Hematopoietic multipotent progenitor cell treated with erythropoietin and hydrocortisone succinate and interleukin-3 and kit ligand, for 4 days (in vitro differentiated cells): ENCODE measurements around the gene ZNF608.
A peak's percentile ranks its signal among the peaks of the same experiment; 100 is the strongest.

Experiments used
- DNase-seq: peaks from one replicate; pipeline ENCODE4 v3.0.0-alpha.2; 2015

The ZNF608 gene

DNA sequence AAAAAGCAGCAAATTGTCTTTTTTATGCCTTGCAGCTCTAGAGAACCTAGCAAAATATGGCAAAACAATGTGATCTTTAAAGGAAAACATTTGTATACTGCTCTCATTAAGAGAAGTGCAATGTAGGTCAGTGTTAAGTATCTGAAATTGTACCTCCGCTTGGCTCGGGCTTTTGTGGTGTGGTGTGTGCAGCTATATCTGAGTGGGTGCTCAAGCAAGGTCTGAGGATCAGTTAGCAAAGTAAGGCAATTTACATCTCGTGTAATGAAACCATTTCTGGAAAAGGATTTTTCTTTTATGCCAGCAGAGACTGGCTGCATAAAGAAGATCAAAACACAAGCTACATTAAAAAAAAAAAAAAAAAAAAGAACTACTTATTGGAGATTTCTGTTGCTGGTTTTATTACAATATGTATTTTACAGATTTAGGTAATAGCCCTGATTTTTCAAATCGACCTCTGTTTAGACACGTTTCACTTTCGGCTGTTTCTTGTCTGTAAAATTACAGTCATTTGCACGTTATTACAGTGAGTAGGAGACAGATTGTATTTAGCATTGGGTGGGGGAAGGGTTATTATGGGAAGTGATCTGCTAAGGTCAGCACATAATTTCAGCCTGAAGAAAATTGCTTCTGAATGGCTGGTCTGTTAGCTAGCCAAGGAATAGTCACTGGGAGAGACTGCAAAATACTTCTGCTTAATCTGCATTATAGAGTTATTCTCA, 7.9 kb upstream of the ZNF608 start:
- DNase-seq = no peak

DNA sequence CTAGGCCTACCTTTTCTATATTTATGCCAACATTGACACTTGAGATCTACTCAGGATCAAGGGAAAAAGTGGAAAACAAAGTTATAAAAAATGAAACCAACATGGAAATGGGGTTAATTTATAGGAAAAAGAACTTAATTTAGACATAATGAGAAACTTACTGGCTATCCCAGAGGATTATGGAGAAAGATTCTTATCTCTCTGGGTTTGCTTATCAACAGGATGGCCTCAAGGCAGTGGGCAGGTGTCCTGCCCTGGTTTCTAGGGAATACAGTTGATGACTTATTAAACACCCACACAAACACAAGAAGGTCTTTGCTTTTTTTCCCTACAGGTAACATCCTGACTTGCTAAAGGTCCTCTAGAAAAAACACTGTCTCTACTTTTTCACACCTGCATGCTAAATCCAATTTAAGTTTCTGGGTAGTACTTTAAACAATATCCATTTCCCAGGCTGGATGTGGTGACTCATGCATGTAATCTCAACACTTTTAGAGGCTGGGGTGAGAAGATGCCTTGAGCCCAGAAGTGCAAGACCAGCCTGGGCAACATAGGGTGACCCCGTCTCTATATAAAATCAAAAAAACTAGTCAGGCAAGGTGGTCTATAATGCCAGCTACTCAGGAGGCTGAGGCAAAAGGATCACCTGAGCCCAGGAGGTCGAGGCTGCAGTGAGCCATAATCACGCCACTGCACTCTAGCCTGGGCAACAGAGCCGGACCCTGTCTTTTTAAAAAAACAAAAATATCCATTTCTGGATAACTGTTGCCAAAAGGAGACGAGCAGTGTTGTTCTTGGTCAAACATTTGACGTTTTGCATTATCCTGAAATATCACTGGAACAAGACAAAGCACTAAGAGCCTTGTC, 6.6 kb upstream of the ZNF608 start:
- no peak for DNase-seq

DNA sequence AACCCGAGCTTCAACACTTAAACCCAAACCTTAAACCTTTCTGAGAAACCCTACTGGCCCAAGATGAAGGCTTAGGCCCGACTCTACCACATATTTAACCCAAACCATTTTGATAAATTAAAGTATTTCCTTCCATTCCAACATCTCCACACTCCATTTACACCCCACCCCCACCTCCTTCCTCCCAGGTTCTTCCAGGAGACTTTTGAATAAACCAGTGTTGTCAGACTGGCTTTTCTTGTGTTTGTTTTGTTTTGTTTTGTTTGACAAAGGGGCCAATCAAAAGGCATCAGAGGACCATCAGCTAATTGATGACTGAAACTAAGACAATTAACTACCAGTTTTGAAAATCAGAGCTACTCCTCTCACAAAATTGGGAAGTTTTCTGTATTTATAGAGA, 4.6 kb upstream of the ZNF608 start:
- DNase-seq = no peak

DNA sequence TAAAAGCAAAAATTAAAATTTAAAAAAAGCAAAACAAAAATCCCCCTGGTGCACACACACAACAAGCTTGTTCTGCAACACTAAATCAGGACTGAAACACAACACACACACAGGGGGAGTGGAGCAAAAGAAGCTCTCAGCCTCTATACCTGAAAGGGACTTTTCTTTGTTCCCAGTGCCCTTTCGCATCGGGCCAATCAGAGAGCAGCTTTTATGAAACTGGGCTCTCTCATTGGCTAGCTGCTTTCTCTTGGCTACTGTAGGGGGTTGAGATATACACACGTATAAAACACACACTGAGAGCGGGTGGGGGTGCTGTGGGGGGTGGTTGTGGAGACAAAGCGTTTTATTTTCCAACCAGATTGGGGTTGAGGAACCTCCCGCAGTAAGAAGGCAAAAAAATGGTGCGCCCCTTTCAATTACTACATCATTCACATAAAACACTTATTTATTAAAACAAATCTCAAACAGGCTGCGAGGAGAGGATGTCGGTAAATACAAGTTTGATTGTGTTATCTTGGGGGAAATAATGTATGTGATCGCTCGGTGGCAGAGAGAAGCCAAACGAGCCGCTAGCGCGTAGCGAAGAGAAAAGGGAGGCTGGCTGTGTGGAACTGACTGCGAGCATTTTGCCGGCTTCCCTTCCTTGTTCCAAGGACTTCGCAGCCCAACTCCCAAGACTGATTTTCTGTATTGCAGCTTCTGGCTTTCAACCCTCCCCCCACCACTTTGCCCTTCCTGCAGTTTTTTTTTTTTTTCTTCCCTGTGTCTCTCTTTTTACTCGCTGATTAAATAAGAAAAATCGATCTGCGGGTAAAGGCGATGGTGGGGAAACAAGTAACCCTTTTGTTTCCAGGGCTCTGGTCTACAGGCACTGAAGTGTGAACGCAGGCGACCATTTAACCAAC, 2.5 kb upstream of the ZNF608 start:
- peak; percentile 95 for DNase-seq

DNA sequence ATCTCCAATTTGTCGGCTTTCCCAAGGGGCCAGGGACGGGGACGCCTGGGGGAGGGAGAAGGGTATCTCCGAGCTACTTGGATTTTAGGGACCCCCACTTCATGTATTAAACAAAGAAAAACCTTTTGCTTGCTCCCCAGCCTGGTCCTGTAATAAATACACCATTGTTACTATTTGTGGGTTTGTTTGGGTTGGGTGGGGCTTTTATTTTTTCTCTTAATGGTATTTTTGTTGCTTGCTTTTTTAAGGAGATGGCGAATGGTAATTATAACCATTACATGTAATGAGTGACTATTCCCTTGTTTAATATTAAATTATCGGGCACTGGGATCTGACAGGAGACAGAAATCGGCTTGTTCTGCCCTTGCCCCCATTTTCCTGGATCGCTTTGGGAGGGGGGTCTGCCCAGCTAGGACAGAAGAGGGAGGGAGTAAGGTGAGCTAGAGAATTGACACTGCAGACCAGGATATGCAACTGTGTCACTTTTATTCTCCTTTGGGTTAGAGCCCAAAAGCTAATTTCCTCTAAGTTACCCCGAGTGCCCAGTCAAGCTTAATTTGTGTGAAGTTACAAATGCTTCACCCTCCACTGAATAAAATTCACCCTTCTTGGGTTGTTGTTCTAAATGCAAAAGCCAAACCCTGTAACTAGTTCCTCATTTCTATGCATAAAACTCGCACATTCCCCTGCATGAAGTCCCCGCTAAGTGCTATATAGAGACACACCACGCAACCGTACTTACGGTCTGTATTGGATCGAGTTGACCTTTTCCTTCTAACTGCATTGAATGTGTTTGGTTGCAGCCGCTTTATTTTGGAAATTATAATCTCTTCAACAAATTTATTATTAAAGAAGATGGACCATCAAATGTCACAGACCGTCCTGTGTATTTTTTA, 1.6 kb upstream of the ZNF608 start:
- DNase-seq = peak; percentile 79

DNA sequence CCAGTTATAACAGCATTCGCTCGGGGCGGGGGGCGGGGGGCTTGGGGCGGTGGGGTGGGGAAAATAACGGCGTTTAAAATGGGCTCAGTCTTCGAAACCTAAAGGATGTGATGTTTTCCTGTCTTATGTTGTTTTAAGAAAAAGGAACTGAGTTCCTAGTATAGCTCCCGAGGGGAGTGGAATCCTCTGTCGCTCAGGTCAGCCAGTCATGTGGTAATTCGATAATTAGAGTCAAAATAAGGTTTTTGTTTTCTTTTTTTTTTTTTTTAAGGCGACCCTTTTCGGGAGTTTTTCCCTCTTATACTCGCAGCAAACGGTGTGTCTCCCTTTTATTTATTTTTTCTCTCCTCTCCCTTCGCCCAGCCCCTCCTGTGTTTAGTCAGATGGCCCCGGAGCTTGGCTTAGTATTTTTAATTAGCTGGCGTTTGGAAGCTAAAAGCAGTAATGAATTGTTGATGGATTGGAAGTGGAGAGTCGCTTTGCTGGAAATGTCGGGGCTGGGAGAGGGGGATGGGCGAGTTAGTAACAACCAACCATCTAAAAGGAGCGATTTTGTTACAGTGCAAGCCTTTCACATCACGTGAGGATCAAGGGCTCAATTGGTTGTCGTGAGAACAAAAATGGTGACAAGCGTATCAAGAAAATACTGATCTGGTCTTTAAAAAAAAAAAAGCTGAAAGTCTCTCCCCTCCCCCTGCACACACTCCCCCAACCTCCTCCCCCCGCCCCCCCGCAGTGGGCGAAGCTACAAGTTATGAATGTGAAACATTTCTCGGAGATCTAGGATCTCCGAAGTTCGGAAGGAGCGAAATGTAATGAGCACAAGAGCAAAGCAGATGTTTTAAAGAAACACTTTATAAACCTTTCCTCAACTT, 714 bp upstream of the ZNF608 start:
- DNase-seq = peak; percentile 93

DNA sequence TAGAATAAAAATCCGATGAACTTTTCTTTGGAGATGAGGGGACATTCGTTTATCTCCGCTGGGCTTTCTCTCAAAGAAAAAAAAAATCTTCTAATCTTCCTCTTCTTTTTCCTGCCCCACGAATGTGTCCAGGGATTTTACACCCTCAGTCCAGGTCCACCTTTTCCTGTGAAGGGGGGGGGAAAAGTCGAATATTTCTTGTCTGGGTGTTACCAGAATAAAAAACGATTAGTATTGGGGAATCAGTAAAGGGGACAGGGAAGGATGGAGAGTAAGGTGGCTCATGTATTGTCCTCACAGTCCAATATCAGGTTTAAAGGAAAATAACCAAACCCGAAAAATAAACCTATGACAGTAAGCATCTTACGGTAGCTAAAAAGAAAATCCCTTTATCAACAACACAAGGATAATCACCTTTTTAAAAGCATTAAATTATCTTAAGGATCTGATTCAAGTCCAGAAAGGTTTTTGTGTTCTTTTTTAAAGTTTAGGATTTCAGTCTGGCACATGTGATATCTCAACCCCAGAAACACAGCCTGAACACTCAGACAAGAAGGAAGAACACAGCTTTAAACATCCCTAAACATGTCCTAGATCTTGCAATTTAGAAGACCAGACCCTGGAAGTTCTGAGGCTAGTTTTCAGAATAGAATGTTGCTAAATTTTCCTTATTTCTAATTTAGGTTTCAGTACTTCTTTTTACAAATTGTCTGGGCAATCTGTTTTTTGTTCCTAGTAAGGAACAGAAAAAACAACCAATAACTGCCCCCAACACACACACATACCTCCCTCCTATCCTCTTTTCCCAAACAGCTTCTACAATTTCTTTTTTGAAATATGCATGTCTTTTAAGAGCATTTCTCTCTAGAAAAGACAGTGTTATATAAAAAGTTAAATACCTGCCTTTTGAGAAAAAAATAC, 1.2 kb downstream of the ZNF608 start:
- DNase-seq = no peak

DNA sequence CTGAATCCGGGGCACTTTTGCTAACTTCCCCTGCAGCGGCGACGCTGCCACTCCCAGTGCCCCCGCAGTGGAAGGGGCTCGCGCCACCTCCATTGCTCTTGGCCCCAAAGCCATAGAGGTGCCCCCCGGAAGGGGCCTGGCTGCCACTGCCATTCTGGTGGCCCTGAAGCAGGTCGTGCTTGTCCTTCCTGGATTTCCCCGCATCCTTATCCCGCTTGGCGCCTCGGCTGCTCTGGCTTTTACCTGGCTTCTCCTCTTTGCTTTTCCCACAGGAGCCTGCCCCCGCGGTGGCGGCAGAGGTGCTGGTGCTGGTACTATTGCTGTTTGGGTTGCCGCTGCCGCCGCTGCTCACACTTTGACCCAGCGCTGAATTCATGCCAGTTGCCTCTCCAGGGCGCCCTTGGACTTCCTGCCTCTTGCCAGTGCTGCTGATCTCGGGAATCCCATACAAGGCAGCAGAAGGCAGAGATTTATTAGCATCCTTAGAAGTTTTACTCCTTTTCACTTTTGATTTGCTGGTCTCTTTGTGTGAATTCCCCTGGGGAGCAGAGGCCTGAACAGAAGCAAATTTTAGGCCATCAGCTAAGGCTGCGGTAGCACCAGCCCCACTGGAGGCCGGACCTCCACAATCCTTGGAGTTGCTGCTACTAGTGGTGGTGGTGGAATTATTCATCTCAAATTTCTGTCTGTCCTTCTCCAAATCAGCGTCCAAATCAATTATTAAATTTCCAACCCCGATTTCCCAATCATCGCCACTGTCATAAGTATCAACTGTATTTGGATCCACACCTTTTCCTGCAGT, 2.1 kb downstream of the ZNF608 start:
- no peak for DNase-seq

DNA sequence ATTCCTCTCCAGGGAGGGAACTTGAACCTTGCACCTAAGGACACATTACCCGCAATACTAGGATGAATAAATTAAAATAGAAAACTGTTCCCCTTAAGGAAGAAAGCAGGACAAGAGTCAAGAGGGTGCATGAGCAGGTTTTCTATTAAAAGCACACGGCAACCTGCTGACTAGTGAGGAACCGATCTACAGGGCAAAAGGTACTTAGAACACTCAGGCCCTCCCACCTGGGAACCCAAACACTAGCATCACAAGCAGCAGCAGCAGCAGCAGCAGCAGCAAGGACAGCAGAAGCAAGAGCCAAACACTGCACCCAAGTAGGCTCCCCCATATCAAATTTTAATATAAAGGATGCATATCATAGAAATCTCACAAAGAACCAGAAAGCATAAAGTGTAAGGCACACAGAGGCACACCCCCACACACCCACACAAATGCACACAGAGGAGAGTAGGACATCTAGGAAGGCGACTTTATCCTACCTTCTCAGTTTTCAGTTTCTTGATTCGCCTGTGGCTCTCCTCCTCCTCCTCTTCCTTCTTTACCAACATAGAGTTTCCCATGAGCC, 2.8 kb downstream of the ZNF608 start:
- DNase-seq = no peak

DNA sequence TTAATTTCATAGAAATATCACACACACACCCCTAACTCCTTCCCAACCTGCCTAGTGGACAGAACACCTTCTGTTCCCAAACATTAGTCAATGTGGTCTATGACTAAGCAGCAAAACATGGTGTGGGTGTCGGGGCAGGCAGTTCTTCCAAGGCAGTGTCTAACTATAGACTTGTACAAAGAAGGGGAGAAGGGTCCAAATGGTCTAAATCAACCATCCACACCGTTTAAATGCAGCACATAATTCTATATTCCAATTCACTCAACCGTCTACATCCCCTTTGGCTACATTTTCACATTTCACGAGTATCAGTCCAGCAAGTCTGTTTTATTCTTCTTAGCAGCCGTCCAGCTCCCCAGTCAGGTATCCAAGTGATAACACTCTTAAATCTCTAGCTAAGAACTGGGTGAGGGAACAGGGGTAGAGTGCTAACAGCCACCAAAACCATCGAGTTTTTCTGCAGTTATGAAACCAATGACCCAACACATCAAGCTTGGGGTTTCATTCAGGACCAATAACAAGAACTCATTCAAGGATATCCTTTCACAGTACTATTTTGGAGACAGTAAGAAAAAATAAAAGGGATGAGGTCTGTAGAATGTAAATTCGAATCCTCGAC, 3.3 kb downstream of the ZNF608 start:
- no peak for DNase-seq

DNA sequence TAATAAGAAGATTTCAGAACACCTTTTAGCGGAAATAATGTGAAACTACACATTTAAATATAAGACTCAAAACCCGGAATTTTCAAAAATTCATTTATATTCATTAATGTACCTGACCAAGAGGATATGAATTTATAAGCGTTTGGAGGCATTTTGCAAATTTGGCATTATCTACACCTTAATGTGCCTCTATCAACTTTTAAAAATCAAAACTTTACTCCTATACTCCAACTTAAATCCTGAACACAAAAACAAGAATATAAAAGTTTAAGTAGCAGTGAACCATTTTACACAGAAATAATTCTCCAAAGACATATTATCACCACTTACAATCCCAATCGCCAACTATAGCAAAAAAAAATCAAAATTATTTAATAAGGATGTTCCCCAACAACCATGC, 3.9 kb downstream of the ZNF608 start:
- DNase-seq = no peak

DNA sequence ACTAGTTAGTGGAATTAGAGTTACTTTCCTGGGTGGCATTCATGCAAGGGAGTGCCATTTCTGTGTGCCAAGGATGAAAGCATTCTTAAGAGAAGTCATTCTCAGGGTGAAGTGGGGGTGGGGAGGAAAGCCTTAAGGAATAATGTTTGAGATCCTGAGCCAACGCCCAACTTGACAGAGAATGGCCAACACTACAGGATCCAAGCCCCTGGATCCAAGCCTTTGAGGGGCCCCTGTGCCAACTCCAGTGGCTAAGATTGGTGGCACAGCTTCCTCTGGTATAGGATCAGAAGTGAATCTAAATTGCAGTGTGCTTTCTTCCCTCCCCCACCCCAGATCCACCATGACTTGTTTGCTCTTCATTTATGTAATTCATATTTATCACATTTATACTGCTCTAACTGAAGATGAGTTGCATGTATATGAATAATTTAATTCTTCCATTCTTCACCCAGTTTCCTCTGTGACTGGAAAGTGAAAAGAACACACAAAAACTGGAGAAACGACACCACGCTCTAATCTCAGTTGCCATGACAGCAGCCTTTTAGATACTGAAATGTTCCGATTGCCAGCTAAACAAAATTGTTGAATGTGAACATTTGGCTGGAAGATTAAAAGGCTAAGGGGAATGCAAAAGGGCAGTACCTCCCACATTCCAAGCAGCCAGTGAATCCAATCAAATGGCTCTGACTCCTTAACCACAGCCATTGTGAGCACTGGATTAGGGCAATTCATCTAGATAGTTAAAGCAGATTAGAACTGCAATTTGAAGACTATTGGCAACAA, 4.5 kb downstream of the ZNF608 start:
- no peak for DNase-seq

DNA sequence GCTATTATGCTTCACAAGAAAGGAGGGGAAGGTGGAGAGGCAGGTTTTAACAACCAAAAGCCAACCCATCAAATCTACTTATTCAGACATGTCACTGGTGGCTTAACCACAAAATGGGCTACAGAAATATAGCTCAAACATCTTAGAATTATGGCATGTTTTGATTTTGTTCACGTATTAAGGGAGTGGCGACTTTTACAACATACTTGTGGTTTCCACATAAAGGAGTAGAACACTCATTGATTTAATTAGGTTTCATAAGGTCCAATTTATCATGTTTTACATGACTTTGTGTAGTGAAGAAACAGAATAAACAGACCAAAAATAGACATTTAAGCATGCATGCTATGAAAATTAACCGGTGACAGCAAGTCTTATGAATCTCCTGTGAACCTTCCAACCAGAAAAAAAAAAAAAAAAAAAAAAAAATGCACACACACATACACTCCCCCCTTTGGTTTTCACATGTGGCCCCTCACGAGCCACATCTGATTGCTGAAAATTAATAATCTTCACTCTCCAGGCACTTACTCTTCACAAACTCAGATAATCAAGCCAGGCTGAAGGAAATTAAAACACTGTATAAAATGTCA, 5.4 kb downstream of the ZNF608 start:
- DNase-seq = no peak

DNA sequence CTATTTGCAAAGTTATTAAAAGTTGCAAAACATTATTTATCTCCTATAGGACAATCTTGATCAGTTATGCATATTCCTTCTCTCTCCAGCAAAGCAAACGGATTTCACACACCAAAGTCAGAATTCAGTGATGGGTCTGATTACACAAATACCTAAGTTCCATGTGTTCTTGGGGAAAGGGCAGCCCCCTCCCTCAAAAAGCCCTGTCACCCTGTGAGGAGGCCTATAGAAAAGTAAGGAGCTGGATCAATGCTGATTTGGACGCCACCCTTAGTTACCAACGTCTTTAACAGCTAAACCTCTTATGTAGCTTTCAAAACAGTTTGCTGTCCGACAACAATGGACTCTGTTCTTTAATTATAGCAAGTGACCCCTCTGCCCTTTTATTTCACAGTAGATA, 6.4 kb downstream of the ZNF608 start:
- DNase-seq = no peak

DNA sequence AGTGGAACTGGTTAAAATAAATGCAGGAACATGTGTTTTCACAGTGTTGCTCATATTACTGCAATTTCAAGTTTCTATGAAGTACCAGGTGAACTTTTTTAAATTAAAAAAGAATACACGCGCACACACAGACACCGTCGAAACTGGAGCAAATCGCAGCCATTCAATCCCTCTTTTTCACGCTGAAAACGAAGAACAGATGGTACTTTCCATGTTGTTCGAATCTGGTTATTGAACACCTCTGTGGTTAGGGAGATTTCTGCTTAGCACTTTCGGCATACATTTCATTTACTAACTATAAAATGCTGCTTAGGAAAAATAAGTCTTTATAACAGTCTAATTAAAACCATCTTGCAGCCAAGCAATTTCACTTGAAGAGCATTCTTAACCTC, 6.8 kb downstream of the ZNF608 start:
- no peak for DNase-seq

DNA sequence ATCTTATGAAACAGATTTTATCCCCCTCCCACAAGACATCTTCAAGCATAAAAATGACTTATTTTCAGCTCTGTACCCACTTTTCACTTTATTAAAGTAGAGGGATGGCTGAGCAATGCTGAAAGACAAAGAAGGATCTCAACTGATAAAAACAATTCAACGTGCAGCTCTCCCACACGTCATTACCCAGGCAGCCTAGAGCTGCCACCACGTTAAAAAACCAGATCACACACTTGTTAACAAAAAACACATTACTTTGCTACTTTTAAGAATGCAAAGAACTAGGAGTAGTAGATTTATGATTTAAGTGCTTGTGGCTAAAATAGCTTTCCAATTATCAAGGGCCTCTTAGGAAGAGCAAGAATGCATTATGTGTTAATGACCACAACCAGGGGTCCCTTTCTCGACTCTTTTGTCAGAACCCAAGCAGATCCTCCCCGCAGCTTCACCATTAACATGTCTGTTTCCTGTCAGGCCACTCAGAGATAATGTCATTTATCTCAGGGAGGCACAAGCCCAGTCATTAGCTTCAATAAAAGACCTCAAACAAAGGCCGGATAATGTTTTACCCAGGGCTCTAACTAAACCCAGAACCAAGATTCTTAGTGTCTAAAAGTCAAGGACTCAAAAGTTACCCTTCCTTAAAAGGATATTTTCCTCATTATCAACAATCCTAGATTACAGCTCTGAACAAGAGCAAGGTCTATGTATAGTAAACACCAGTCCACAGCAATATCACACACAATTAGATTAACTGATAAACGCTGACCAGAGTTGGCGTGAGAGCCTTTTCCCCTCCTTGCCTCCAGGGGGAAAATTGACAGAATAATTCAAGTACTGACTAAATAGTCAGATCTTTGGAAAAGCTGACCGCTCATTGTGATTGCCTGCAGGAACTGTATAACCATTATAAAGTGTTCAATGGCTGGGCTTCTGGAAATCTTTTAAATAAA, 7.5 kb downstream of the ZNF608 start:
- DNase-seq = peak; percentile 70
